AG08396 (cell line): ENCODE data around the gene MPZL2.

ENCODE experiments used
- DNase-seq: peaks from one replicate; pipeline ENCODE4 v3.0.0; 2012; ENCODE audit warnings: low spot score, mixed read lengths

Gene MPZL2

GRCh38 chr11:118283756-118284350, 19.8 kb upstream of the MPZL2 start:
- DNase-seq, result no peak

GRCh38 chr11:118283037-118283636, 19.0 kb upstream of the MPZL2 start:
- no peak for DNase-seq

- no peak for DNase-seq
These were observed 18.5 kb upstream of the MPZL2 start for GRCh38 chr11:118282606-118283005.

GRCh38 chr11:118281284-118281683, 17.2 kb upstream of the MPZL2 start:
- no peak for DNase-seq

GRCh38 chr11:118277312-118277711, 13.2 kb upstream of the MPZL2 start:
- DNase-seq, result no peak

GRCh38 chr11:118276422-118276821, 12.3 kb upstream of the MPZL2 start:
- DNase-seq, result no peak

GRCh38 chr11:118275176-118275575, 11.1 kb upstream of the MPZL2 start:
- no peak for DNase-seq

GRCh38 chr11:118274186-118274585, 10.1 kb upstream of the MPZL2 start:
- no peak for DNase-seq

- no peak for DNase-seq
These were observed 7.9 kb upstream of the MPZL2 start for GRCh38 chr11:118272001-118272400.

GRCh38 chr11:118267486-118267885, 3.4 kb upstream of the MPZL2 start:
- no peak for DNase-seq

GRCh38 chr11:118265954-118266353, 1.9 kb upstream of the MPZL2 start:
- no peak for DNase-seq

GRCh38 chr11:118264569-118265465, 720 bp upstream of the MPZL2 start:
- DNase-seq, result no peak

GRCh38 chr11:118263112-118263511, 985 bp downstream of the MPZL2 start:
- DNase-seq, result no peak

- DNase-seq, result no peak
These were observed 3.7 kb downstream of the MPZL2 start for GRCh38 chr11:118260353-118260752.

GRCh38 chr11:118259138-118259537, 5.0 kb downstream of the MPZL2 start:
- DNase-seq, result no peak

GRCh38 chr11:118258410-118258809, 5.7 kb downstream of the MPZL2 start:
- no peak for DNase-seq

GRCh38 chr11:118252688-118253087, 11.4 kb downstream of the MPZL2 start:
- no peak for DNase-seq

- DNase-seq, result peak; percentile 37
These were observed 12.0 kb downstream of the MPZL2 start, which contains the start of gene MPZL3 for GRCh38 chr11:118251858-118252652. MPZL3 (minus strand) TSS chr11:118252365; CDS start chr11:118252294, 71 bp downstream.

- DNase-seq, result no peak
These were observed 17.1 kb downstream of the MPZL2 start for GRCh38 chr11:118247041-118247440.

GRCh38 chr11:118245936-118246562, 18.0 kb downstream of the MPZL2 start:
- no peak for DNase-seq

- DNase-seq, result no peak
These were observed 19.9 kb downstream of the MPZL2 start for GRCh38 chr11:118243993-118244762.
